Measurements from ENCODE around the gene MRC2.
"Not testable (repeated sequence)": the region's sequence is repeated elsewhere in the genome, so short reads cannot be mapped to it uniquely, and the experiment has no call there.

The MRC2 gene

DNA sequence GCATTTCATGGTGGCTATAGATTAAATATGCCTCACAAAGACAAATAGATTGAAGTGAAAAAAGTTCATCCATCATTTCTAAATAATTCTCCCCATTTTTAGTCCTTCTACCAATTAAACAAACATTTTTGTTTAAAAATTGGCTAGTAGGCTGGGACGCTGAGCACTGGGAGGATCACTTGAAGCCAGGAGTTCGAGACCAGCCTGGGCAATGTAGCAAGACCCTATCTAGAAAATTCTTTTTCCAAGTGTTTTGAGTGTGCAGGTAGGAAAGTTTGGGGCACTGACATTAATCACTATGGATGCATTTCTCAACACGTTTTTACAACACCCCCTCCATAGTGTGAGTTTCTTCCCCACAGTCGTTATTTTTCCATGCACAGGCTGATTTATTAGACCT lies 56.7 kb downstream of the MRC2 start:
- Histone ChIP-seq H3K27me3 (replicated peaks in 2 of 5; ENCODE audit: control insufficient read depth in 4 of 5, insufficient read depth in 5 of 5, low read length in 4 of 5) (no peaks in the 10 kb centered on the region), H3K9me3 (ENCODE audit: control extremely low read depth in 1 of 5, control insufficient read depth in 4 of 5, insufficient read depth in 2 of 5, low read depth in 1 of 5, low read length in 4 of 5) (no peaks in the 10 kb centered on the region), H3K36me3 (ENCODE audit: control insufficient read depth in 4 of 4, insufficient read depth in 4 of 4, low read length in 3 of 4) (peaks cover 2 to 4% (median 2%) of the 10 kb centered on the region in 4 experiments), H3K4me3 (ENCODE audit: control insufficient read depth in 1 of 7, extremely low read depth in 1 of 7, insufficient read depth in 4 of 7, low read depth in 2 of 7, low read length in 6 of 7) (no peak overlapping the region), H3K4me1 (ENCODE audit: control extremely low read depth in 1 of 4, control insufficient read depth in 4 of 4, insufficient read depth in 4 of 4, low read length in 3 of 4) (no peaks in the 10 kb centered on the region), H3K27ac (ENCODE audit: insufficient read depth in 1 of 2, low read depth in 1 of 2, low read length in 2 of 2, poor library complexity in 1 of 2, severe bottlenecking in 2 of 2) (no peak overlapping the region)
- WGBS (ENCODE audit: insufficient coverage), result 95% methylated on average over 4 of the region's 4 CpGs
- POLR2A ChIA-PET, result no interaction called here
- no peak for DNase-seq
- CTCF ChIA-PET, result no interaction called here

DNA sequence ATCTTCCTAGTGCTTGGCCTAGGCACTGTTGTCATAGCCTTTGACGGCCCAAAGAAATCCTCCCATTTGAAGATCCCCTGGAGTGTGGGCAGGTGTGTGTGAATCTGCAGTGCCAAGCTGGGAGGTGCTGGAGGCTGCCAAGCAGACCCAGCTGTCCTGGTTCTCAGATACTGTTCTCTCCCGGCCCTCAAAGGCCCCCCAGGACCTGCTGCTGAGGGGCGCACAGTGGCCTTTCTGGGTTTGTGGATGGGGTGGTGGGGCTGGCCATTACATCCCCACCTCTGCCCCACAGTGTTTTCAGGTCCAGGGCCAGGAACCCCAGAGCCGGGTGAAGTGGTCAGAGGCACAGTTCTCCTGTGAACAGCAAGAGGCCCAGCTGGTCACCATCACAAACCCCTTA lies 60.5 kb downstream of the MRC2 start:
- Histone ChIP-seq H3K4me3 (ENCODE audit: control insufficient read depth in 1 of 7, extremely low read depth in 1 of 7, insufficient read depth in 4 of 7, low read depth in 2 of 7, low read length in 6 of 7) (no peak overlapping the region), H3K36me3 (ENCODE audit: control insufficient read depth in 4 of 4, insufficient read depth in 4 of 4, low read length in 3 of 4) (peaks cover 0 to 11% (median 2%) of the 10 kb centered on the region in 4 experiments), H3K27me3 (replicated peaks in 2 of 5; ENCODE audit: control insufficient read depth in 4 of 5, insufficient read depth in 5 of 5, low read length in 4 of 5) (no peaks in the 10 kb centered on the region), H3K4me1 (ENCODE audit: control extremely low read depth in 1 of 4, control insufficient read depth in 4 of 4, insufficient read depth in 4 of 4, low read length in 3 of 4) (no peaks in the 10 kb centered on the region), H3K27ac (ENCODE audit: insufficient read depth in 1 of 2, low read depth in 1 of 2, low read length in 2 of 2, poor library complexity in 1 of 2, severe bottlenecking in 2 of 2) (no peak overlapping the region), H3K9me3 (ENCODE audit: control extremely low read depth in 1 of 5, control insufficient read depth in 4 of 5, insufficient read depth in 2 of 5, low read depth in 1 of 5, low read length in 4 of 5) (no peaks in the 10 kb centered on the region)
- no peak for DNase-seq
- WGBS (ENCODE audit: insufficient coverage), result 95% methylated on average over 3 of the region's 4 CpGs
- ChIA-PET POLR2A (no interaction called here), CTCF (no interaction called here)

DNA sequence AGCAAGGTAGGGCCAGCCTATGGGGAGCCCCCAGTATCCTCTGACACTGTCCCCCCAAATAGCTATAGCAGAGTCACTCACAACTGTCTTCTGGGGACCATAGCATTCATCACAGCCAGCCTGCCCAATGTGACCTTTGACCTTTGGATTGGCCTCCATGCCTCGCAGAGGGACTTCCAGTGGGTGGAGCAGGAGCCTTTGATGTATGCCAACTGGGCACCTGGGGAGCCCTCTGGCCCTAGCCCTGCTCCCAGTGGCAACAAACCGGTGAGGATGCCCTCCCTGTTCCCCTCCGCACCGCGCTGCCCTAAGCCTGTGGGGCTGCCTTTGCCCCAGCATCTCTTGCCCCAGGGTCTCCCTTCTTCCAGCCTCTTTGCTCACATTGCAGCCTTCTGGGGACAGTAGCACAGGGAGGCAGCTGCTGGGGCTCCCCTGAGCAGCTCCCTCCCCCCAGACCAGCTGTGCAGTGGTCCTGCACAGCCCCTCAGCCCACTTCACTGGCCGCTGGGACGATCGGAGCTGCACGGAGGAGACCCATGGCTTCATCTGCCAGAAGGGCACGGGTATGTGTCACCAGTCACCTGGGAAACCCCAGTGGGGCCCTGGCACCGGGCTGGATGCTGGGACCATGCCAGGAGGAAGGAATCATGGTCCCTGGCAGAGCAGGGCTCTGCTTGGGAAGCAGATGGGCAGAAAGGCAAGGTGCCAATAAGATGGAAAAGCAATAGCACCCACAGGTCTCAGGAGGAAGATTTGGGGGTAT lies 61.1 kb downstream of the MRC2 start:
- no peaks in the 10 kb centered on the region for H3K27me3 ChIP-seq (replicated peaks in 2 of 5; ENCODE audit: control insufficient read depth in 4 of 5, insufficient read depth in 5 of 5, low read length in 4 of 5)
- no peak overlapping the region for H3K4me3 ChIP-seq (ENCODE audit: control insufficient read depth in 1 of 7, extremely low read depth in 1 of 7, insufficient read depth in 4 of 7, low read depth in 2 of 7, low read length in 6 of 7)
- H3K36me3 ChIP-seq (ENCODE audit: control insufficient read depth in 4 of 4, insufficient read depth in 4 of 4, low read length in 3 of 4), result peaks cover 0 to 11% (median 2%) of the 10 kb centered on the region in 4 experiments
- 90% methylated on average over 7 of the region's 11 CpGs for WGBS (ENCODE audit: insufficient coverage)
- no peaks in the 10 kb centered on the region for H3K4me1 ChIP-seq (ENCODE audit: control extremely low read depth in 1 of 4, control insufficient read depth in 4 of 4, insufficient read depth in 4 of 4, low read length in 3 of 4)
- CTCF ChIA-PET, result no interaction called here
- POLR2A ChIA-PET, result no interaction called here
- H3K27ac ChIP-seq (ENCODE audit: insufficient read depth in 1 of 2, low read depth in 1 of 2, low read length in 2 of 2, poor library complexity in 1 of 2, severe bottlenecking in 2 of 2), result no peak overlapping the region
- H3K9me3 ChIP-seq (ENCODE audit: control extremely low read depth in 1 of 5, control insufficient read depth in 4 of 5, insufficient read depth in 2 of 5, low read depth in 1 of 5, low read length in 4 of 5), result no peaks in the 10 kb centered on the region
- no peak for DNase-seq

GRCh38 chr17:62689441-62690167 lies 62.1 kb downstream of the MRC2 start:
- Histone ChIP-seq H3K27ac (ENCODE audit: insufficient read depth in 1 of 2, low read depth in 1 of 2, low read length in 2 of 2, poor library complexity in 1 of 2, severe bottlenecking in 2 of 2) (no peak overlapping the region), H3K36me3 (ENCODE audit: control insufficient read depth in 4 of 4, insufficient read depth in 4 of 4, low read length in 3 of 4) (peaks cover 0 to 11% (median 2%) of the 10 kb centered on the region in 4 experiments), H3K4me3 (ENCODE audit: control insufficient read depth in 1 of 7, extremely low read depth in 1 of 7, insufficient read depth in 4 of 7, low read depth in 2 of 7, low read length in 6 of 7) (no peak overlapping the region), H3K4me1 (ENCODE audit: control extremely low read depth in 1 of 4, control insufficient read depth in 4 of 4, insufficient read depth in 4 of 4, low read length in 3 of 4) (peaks cover 0 to 3% (median 0%) of the 10 kb centered on the region in 4 experiments), H3K27me3 (replicated peaks in 2 of 5; ENCODE audit: control insufficient read depth in 4 of 5, insufficient read depth in 5 of 5, low read length in 4 of 5) (no peaks in the 10 kb centered on the region), H3K9me3 (ENCODE audit: control extremely low read depth in 1 of 5, control insufficient read depth in 4 of 5, insufficient read depth in 2 of 5, low read depth in 1 of 5, low read length in 4 of 5) (no peaks in the 10 kb centered on the region)
- ChIA-PET POLR2A (no interaction called here), CTCF (no interaction called here)
- WGBS (ENCODE audit: insufficient coverage), result 94% methylated on average over 28 of the region's 37 CpGs
- no peak for DNase-seq

DNA sequence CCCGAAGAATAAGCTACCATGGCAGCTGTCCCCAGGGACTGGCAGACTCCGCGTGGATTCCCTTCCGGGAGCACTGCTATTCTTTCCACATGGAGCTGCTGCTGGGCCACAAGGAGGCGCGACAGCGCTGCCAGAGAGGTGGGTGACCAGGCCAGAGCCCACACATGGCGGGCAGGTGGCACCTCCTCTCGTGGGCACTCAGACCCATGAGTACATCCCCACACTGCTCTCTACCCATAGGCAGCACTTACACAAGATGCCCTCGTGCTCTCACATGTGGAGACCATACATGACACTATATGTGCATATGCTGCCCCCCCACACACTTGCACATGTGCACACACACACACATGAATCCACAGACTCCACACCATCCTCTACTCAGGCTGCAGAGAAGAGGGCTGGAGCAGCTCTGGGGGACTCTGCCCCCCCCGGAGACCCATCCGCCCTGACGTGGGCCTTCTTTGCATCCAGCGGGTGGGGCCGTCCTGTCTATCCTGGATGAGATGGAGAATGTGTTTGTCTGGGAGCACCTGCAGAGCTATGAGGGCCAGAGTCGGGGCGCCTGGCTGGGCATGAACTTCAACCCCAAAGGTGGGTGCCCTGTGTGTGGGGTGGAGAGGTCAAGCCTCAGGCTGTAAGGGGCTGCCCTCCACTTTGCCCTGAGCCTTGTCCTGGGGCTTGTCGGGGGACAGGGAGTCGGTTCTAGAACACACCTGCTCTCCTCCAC lies 62.9 kb downstream of the MRC2 start:
- DNase-seq, result no peak
- CTCF ChIA-PET, result interaction anchor here (1.0 kb wide), 1 partner anchor 13 kb away, joined by 4 read pairs; no protein-coding TSS in a partner anchor
- WGBS (ENCODE audit: insufficient coverage), result 96% methylated on average over 19 of the region's 19 CpGs
- H3K27me3 ChIP-seq (replicated peaks in 2 of 5; ENCODE audit: control insufficient read depth in 4 of 5, insufficient read depth in 5 of 5, low read length in 4 of 5), result no peaks in the 10 kb centered on the region
- H3K36me3 ChIP-seq (ENCODE audit: control insufficient read depth in 4 of 4, insufficient read depth in 4 of 4, low read length in 3 of 4), result peaks cover 0 to 11% (median 2%) of the 10 kb centered on the region in 4 experiments
- POLR2A ChIA-PET, result no interaction called here
- no peak overlapping the region for H3K4me3 ChIP-seq (ENCODE audit: control insufficient read depth in 1 of 7, extremely low read depth in 1 of 7, insufficient read depth in 4 of 7, low read depth in 2 of 7, low read length in 6 of 7)
- H3K4me1 ChIP-seq (ENCODE audit: control extremely low read depth in 1 of 4, control insufficient read depth in 4 of 4, insufficient read depth in 4 of 4, low read length in 3 of 4), result peaks cover 0 to 8% (median 5%) of the 10 kb centered on the region in 4 experiments
- H3K27ac ChIP-seq (ENCODE audit: insufficient read depth in 1 of 2, low read depth in 1 of 2, low read length in 2 of 2, poor library complexity in 1 of 2, severe bottlenecking in 2 of 2), result no peak overlapping the region
- H3K9me3 ChIP-seq (ENCODE audit: control extremely low read depth in 1 of 5, control insufficient read depth in 4 of 5, insufficient read depth in 2 of 5, low read depth in 1 of 5, low read length in 4 of 5), result no peaks in the 10 kb centered on the region

DNA sequence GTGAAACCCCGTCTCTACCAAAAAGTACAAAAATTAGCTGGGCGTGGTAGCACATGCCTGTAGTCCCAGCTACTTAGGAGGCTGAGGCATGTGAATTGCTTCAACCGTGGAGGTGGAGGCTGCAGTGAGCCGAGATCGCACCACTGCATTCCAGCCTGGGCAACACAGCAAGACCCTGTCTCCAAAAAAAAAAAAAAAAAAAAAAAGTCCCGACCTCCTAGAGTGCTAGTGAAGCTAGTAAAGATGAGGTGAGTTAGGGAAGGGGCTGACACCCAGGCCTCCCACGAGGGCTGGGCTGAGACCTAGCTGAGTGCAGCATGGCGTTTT lies 64.1 kb downstream of the MRC2 start:
- H3K9me3 ChIP-seq (ENCODE audit: control extremely low read depth in 1 of 5, control insufficient read depth in 4 of 5, insufficient read depth in 2 of 5, low read depth in 1 of 5, low read length in 4 of 5); H3K27ac ChIP-seq (ENCODE audit: insufficient read depth in 1 of 2, low read depth in 1 of 2, low read length in 2 of 2, poor library complexity in 1 of 2, severe bottlenecking in 2 of 2); CTCF ChIA-PET; DNase-seq; POLR2A ChIA-PET; H3K4me3 ChIP-seq (ENCODE audit: control insufficient read depth in 1 of 7, extremely low read depth in 1 of 7, insufficient read depth in 4 of 7, low read depth in 2 of 7, low read length in 6 of 7); H3K4me1 ChIP-seq (ENCODE audit: control extremely low read depth in 1 of 4, control insufficient read depth in 4 of 4, insufficient read depth in 4 of 4, low read length in 3 of 4); H3K27me3 ChIP-seq (replicated peaks in 2 of 5; ENCODE audit: control insufficient read depth in 4 of 5, insufficient read depth in 5 of 5, low read length in 4 of 5): not testable (repeated sequence)
- WGBS (ENCODE audit: insufficient coverage), result 93% methylated on average over 3 of the region's 8 CpGs
- peaks cover 0 to 11% (median 0%) of the 10 kb centered on the region in 4 experiments for H3K36me3 ChIP-seq (ENCODE audit: control insufficient read depth in 4 of 4, insufficient read depth in 4 of 4, low read length in 3 of 4)

Measured in common myeloid progenitor, CD34-positive (primary cell).